ENCODE data around the gene PI4KA.

DNA sequence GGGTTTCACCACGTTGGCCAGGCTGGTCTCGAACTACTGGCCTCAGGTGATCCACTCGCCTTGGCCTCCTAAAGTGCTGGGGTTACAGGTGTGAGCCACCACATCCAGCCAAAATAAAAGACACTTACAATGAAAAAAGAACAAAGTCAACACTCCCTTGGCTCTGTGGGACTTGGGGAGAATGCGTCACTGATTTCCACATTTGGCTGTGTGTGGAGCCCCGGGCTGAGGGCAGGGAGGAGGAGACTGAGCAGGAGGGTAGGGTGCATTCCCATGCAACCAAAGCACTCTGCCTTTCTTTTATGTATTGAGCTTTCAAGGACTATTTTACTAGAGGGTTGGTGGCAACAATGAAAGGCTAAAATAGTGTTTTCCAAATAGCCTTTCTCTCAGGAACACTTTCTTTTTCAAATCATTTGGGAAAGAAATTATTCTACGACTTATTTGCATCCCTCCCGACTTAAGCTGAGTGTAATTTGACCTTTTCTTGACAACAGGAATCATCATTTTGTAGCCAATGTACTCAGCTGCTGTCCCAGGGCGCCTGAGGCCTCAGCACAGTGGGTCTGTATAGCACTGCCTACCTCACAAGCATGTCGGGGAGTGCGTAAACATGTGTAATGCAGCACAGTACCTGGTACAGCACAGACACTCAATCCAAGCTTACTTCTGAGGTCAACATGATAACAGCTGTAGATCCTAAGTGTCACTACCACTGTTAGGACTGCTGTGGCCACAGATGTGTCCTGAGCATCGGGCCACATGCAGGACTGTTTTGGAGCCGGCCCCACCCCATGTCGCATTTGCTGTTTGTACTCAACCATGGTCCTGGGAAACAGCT is 94.8 kb downstream of the PI4KA start:
- TF ChIP-seq, protein P1, sequence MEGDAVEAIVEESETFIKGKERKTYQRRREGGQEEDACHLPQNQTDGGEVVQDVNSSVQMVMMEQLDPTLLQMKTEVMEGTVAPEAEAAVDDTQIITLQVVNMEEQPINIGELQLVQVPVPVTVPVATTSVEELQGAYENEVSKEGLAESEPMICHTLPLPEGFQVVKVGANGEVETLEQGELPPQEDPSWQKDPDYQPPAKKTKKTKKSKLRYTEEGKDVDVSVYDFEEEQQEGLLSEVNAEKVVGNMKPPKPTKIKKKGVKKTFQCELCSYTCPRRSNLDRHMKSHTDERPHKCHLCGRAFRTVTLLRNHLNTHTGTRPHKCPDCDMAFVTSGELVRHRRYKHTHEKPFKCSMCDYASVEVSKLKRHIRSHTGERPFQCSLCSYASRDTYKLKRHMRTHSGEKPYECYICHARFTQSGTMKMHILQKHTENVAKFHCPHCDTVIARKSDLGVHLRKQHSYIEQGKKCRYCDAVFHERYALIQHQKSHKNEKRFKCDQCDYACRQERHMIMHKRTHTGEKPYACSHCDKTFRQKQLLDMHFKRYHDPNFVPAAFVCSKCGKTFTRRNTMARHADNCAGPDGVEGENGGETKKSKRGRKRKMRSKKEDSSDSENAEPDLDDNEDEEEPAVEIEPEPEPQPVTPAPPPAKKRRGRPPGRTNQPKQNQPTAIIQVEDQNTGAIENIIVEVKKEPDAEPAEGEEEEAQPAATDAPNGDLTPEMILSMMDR (IDR thresholded peaks at IDR 0.05 in 8 of 11, conservative IDR thresholded peaks at IDR 0.05 in 3 of 11), result no peak
- no peak for TF ChIP-seq POLR2A (IDR thresholded peaks at IDR 0.05)

All from spleen (tissue), 7 donors.